ENCODE measurements around the gene C9orf78. TPM values are rescaled to one million over a fixed set of nuclear protein-coding genes. Genes with fewer than 3 reads are reported as not detected.

The C9orf78 gene
- total RNA-seq, 1 experiment from 2014 or later = 128 TPM

DNA sequence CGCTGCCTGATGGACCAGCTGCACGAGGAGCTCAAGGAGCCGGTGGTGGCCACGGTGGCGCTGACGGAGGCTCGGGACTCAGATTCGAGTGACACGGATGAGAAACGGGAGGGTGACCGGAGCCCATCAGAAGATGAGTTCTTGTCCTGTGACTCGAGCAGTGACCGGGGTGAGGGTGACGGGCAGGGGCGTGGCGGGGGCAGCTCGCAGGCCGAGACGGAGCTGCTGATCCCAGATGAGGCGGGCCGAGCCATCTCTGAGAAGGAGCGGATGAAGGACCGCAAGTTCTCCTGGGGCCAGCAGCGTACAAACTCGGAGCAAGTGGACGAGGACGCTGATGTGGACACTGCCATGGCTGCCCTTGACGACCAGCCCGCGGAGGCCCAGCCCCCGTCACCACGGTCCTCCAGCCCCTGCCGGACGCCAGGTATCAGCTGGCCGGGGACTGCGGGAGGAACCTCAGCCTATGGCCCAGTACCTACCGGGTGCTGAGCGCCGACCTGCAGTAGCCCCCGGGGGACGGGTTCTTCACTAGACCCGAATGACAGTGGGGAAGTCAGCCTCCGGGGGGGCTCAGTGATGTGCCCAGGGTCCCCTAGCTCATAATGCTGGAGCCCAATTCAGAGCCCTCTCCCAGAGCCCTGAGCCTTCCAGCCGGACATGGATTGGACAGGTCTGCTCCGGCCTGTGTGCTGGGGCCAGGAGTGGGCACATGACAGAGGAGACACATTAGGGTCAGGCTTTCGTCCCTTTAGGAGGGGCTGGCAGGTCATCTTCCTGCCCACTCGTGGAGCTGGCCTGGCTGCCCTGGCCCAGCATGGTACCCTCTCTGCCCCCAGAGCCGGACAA lies 33.2 kb upstream of the C9orf78 start:
- DNase-seq (ENCODE audit: low read depth) = no peak

DNA sequence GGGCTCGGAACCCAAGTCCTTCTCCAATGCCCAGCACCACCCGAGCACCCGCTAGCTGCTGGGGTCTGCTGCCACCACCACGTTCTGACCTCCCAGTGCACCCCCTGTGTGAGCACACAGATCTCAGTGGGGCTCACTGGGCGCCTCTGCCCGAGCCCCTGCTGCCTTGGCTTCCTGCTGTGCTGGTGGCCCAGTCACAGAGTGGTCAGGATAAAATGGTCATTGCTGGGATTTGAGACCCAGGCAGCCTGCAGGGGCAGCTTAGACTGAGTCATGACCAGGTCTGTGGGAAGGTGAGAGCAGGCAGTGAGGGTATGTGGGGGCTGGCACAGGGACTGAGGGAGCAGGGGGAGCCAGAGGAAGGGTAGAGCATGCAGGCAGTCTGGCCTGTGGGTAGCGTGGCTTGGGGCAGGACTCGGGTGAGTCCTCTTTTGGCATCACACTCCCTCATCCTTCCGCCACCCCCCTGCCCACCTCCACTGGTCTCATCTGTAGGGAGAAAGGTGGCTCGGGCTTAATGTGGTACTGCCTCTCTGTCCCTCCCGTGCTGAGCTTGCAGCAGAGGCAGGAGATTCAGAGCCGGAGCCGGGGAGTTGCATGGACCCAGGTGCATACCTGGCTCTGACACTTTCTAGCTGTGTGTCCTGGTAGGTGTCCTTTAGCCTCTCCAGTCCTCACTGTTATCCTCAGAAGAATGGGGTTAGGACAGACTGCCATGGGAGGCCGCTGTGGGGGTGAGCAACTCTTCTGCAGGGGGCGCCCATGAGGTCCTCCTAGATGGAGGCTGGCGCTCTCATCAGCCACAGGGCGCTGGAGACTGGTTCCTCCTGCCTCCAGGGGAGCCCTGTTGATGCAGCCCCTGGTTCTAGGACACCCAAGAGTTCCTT lies 32.3 kb upstream of the C9orf78 start:
- DNase-seq (ENCODE audit: low read depth) = no peak

GRCh38 chr9:129866394-129867135 lies 31.5 kb upstream of the C9orf78 start:
- no peak for DNase-seq (ENCODE audit: low read depth)

- no peak for DNase-seq (ENCODE audit: low read depth)
Observed at GRCh38 chr9:129865668-129866320, 30.7 kb upstream of the C9orf78 start.

DNA sequence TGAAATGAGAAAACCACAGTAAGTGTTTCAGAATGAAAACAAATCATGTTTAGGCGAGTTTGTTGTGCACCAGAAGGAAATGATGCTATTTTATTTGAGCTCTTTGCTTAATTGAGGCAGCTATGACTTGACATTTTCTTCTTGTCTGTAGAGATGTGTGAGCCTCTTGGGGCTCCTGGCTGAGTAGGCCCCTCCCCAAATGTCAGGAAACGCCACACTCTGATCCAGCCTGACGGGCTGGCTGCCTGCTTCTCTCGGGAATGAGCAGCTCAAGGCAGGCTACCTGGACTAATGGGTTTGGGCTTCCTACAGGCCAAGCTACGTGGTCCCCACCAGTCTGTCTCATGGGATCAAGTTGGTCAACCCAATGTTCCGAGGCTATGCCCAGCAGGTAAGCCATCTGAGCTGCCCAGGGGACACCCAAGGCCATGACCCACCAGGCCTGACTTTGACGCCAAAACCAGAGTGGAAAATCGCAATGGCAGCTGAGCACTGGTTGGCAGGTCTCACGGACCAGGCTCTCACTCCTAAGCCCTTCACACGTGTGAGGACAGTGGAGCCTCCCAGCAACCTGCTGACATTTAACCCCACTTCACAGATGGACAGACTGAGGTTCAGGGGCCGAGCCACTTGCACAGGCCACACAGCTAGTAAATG lies 30.0 kb upstream of the C9orf78 start:
- no peak for DNase-seq (ENCODE audit: low read depth)

DNA sequence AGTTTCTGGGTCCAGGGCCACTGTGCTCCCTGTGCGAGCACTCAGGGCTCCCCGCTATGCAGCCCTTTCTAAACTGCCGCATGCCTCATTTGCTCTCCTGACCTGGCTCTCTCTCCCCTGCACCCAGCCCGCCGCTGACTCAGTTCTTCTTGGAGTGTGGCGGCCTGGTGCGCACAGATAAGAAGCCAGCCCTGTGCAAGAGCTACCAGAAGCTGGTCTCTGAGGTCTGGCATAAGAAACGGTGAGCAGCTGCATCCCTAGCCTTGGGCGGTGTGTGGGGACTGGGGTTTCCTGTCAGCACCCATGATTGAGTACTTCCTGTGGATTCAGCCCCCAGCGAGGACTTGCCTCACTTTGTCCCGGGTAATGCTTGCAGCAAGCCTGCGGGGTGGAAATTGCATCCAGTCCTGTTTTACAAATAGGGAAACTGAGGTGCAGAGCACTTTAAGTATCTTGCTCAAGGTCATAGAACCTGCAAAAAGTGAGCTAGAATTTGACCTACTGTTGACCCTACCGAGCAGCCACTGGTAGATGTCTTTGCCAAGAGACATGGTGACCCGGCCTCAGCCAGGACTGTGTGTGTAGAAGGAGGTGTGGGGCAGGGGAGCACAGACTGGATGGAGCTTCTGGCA lies 28.1 kb upstream of the C9orf78 start:
- peak; percentile 98 for DNase-seq (ENCODE audit: low read depth)

GRCh38 chr9:129861447-129861827 lies 26.4 kb upstream of the C9orf78 start:
- no peak for DNase-seq (ENCODE audit: low read depth)

DNA sequence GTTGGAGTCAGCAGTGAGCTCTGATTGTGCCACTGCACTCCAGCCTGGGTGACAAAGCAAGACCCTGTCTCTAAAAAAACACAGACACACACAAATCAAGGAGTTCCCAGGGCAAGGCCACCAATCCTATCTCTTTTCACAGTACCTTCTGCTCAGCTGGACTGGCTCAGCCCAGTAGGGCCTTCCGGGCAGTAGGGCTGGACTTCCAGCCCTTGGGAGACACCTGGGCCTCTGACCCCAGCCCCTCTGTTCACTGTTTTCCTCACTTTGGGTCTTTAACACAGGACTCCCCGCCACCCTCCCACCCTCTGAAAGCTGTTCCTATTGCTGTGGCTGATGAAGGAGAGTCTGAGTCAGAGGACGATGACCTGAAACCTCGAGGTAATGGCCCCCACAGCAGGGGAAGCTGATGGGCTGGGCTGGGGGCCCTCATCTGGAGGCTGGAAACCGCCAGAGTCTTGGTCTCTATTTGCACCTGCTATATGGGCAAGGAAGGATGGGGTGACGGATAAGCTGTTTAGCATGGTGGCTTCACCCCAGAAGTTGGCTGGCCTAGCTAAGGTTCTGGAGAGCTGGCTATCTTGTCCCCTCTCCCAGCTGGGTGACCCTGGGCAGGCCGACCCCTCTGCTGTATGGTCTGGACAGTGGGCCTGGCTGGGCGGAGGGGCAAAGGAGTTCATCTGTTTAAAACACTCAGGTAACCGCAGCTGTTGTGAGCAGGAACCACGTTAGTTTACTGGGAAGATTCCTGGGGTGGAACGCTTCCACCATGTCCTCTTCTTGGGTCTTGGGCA lies 25.8 kb upstream of the C9orf78 start:
- DNase-seq (ENCODE audit: low read depth) = no peak

- no peak for DNase-seq (ENCODE audit: low read depth)
Observed at GRCh38 chr9:129858167-129858962, 23.3 kb upstream of the C9orf78 start.

GRCh38 chr9:129857207-129857606 lies 22.1 kb upstream of the C9orf78 start:
- no peak for DNase-seq (ENCODE audit: low read depth)

DNA sequence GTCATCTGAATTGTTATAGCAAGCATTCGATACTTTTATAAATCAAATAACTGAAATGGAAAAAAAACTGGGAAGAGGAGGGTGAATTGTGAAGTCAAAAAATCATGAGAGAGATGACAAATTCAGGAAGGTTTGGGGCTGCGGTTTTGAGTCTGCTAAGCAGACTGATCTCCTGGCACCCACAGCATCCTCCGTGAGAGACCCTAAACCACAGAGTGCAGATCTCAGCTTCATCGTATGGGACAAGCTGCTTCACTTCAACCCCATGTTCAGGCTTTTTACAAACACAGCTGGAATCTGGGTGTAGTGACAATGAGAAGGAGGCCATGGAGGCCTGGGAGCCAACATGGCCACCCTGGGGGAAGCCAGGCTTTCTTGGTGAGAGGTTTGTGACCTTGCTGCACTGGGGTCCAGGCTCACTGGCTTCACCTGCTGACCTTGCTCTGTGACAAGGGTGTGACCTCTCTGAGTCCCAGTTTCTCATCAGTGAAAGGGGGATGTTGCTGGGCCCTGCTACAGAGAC lies 19.6 kb upstream of the C9orf78 start:
- no peak for DNase-seq (ENCODE audit: low read depth)

- no peak for DNase-seq (ENCODE audit: low read depth)
Observed at GRCh38 chr9:129853614-129854013, 18.5 kb upstream of the C9orf78 start.

DNA sequence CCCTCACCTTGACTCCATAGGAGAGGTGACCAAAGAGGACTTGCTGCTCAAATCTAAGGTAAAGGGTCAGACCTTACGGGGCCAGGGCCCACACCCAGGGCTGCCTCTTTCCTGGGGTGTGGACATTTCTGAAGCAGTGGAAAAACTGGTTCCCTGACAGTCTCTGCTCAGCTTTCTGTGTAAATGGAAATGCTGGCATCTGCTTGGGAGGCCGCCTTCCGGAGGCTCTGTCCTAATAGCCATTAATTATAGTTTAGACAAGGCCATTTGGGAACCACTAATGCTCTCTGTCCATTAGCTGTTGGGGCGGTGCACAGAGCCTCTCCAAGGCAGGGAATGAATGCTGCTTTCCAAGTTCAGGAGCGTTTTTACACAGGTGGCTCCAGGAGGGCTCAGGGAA lies 17.5 kb upstream of the C9orf78 start:
- no peak for DNase-seq (ENCODE audit: low read depth)

GRCh38 chr9:129851821-129852220 lies 16.7 kb upstream of the C9orf78 start:
- DNase-seq (ENCODE audit: low read depth) = no peak

DNA sequence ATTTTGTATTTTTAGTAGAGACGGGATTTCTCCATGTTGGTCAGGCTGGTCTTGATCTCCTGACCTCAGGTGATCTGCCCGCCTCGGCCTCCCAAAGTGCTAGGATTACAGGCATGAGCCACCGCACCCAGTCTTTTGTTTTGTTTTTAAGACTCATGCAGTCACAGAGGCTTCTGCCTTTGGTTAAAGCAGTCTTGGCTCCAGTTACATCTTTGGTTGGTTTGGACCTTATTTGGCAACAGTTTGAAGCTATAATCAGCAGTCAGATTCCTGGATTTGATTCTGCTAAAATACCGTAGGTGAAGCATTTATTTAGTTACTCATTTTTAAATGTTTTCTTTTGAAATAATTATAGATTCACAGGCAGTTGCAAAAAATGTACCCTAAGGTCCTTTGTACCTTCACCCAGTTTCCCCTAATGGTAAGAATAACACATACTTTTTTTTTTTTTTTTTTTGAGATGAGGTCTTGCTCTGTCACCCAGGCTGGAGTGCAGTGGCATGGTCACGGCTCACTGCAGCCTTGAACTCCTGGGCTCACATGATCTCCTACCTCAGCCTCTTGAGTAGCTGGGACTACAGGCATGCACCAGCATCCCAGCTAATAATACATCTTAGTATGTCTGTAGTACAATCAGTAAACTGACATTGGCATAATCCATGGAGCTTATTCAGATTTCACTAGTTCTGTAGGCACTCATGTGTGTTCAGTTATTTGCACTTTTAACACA lies 15.9 kb upstream of the C9orf78 start:
- DNase-seq (ENCODE audit: low read depth) = no peak

- DNase-seq (ENCODE audit: low read depth) = no peak
Observed at GRCh38 chr9:129849901-129850300, 14.8 kb upstream of the C9orf78 start.

DNA sequence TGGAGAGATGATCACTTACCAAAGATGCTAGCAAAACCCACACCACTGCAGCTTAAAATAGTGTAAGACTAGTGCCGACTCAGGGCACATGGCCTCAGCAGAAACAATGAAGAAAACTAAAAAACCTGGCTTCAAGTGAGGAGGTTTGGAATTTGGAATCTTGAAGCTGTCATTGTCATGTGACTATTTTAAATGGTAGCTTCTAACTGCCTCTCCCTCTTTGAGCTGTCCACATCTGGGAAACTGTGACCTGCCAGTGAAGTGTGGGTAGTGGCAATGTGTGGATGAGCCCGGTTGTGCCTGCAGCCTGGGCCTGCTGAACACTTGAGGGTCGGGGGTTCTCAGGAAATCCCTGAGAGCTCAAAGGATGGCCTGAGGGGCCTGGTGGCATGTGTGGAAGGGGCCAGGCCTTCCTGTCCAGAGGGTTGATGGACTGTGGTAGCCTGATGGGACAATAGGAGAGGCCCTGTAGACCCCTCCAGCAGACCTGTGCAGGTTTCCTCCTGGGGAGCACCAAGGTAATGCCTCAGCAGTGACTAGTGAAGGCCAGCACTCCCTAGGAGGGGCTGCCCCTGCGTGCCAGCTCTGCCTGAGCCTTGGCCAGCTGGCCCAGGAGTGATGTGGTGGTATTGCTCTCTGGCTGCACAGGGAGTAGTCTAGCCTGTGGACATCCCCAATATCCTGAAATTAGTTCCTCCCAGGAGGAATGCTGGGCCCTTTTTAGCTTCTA lies 13.8 kb upstream of the C9orf78 start:
- DNase-seq (ENCODE audit: low read depth) = no peak
